WTC11 (cell line): ENCODE measurements around the gene ISM1. TPM values are rescaled to one million over a fixed set of nuclear protein-coding genes. Genes with fewer than 3 reads are reported as not detected.

Experiments
- ATAC-seq: fragments of 200-7000 bp; cut with Tn5 transposase; 2 replicates; pipeline ENCODE4 v1.10.0; 2021; ENCODE audit warnings: mild to moderate bottlenecking, moderate library complexity
- CTCF ChIA-PET: fragments of 300-600 bp; sonication (Branson Sonifier 250); formaldehyde crosslinking; loops from one replicate; lab custom pipeline; 2021; ENCODE audit warnings: antibody characterized with exemption; lab: Charles Lee
- POLR2A ChIA-PET: fragments of 350-600 bp; sonication (Branson Sonifier 250); formaldehyde crosslinking; loops from one replicate; lab custom pipeline; 2021; ENCODE audit warnings: antibody characterized with exemption; lab: Charles Lee
- DNase-seq: peaks from one replicate; pipeline ENCODE4 v3.0.0; 2021; ENCODE audit warnings: low spot score
- H3K27ac Mint-ChIP-seq: 2 replicates; pipeline ENCODE4 v1.8.0; 2021; ENCODE audit warnings: mixed read lengths
- H3K27me3 Mint-ChIP-seq: 2 replicates; pipeline ENCODE4 v1.8.0; 2021; ENCODE audit warnings: low read depth, mild to moderate bottlenecking, moderate library complexity, mixed read lengths
- H3K36me3 Mint-ChIP-seq: 2 replicates; pipeline ENCODE4 v1.8.0; 2021; ENCODE audit warnings: mixed read lengths
- H3K4me1 Mint-ChIP-seq: 2 replicates; pipeline ENCODE4 v1.8.0; 2022; ENCODE audit warnings: mixed read lengths
- H3K4me3 Mint-ChIP-seq: 2 replicates; pipeline ENCODE4 v1.8.0; 2021; ENCODE audit warnings: mild to moderate bottlenecking, moderate library complexity, mixed read lengths
- H3K9me3 Mint-ChIP-seq: 2 replicates; pipeline ENCODE4 v1.8.0; 2021; ENCODE audit warnings: mixed read lengths
- AFF4 ChIP-seq: sonication (generic); formaldehyde crosslinking; IDR thresholded peaks from 2 replicates; pipeline ENCODE4 v1.8.1; 2023; ENCODE audit warnings: mild to moderate bottlenecking, missing genetic modification reagents, borderline replicate concordance
- ATF2 ChIP-seq: sonication (generic); formaldehyde crosslinking; IDR thresholded peaks from 2 replicates; pipeline ENCODE4 v1.8.1; 2022; ENCODE audit warnings: low read depth, missing genetic modification reagents, borderline replicate concordance
- CREM ChIP-seq: sonication (generic); formaldehyde crosslinking; IDR thresholded peaks from 2 replicates; pipeline ENCODE4 v1.8.1; 2022; ENCODE audit warnings: mild to moderate bottlenecking, missing genetic modification reagents, moderate library complexity
- E2F4 ChIP-seq: sonication (generic); formaldehyde crosslinking; IDR thresholded peaks from 2 replicates; pipeline ENCODE4 v1.8.1; 2022; ENCODE audit warnings: low read depth, mild to moderate bottlenecking, moderate library complexity, missing genetic modification reagents, borderline replicate concordance
- E2F5 ChIP-seq: sonication (generic); formaldehyde crosslinking; IDR thresholded peaks from 2 replicates; pipeline ENCODE4 v1.8.1; 2022; ENCODE audit warnings: mild to moderate bottlenecking, moderate library complexity, missing genetic modification reagents
- ESRRA ChIP-seq: sonication (generic); formaldehyde crosslinking; IDR thresholded peaks from 2 replicates; pipeline ENCODE4 v1.8.1; 2022; ENCODE audit warnings: mild to moderate bottlenecking, missing genetic modification reagents, borderline replicate concordance
- GTF2I ChIP-seq: fragments of 250-450 bp; sonication (Bioruptor Pico); conservative IDR thresholded peaks from 2 replicates; pipeline ENCODE4 v1.4.0; 2021; ENCODE audit warnings: mild to moderate bottlenecking
- IRF1 ChIP-seq: sonication (generic); formaldehyde crosslinking; IDR thresholded peaks from 2 replicates; pipeline ENCODE4 v1.8.0; 2023; ENCODE audit warnings: missing genetic modification reagents
- JUN ChIP-seq: sonication (generic); formaldehyde crosslinking; IDR thresholded peaks from 2 replicates; pipeline ENCODE4 v1.8.0; 2023; ENCODE audit warnings: mild to moderate bottlenecking, missing genetic modification reagents
- RORB ChIP-seq: fragments of 250-450 bp; sonication (Bioruptor Pico); IDR thresholded peaks from 2 replicates; pipeline ENCODE4 v1.9.0; 2021; ENCODE audit warnings: mild to moderate bottlenecking
- SMAD3 ChIP-seq: sonication (generic); formaldehyde crosslinking; IDR thresholded peaks from 2 replicates; pipeline ENCODE4 v1.8.0; 2022; ENCODE audit warnings: missing genetic modification reagents, mild to moderate bottlenecking, borderline replicate concordance
- USF2 ChIP-seq: sonication (generic); formaldehyde crosslinking; IDR thresholded peaks from 2 replicates; pipeline ENCODE4 v1.8.1; 2023; ENCODE audit warnings: mild to moderate bottlenecking, missing genetic modification reagents, moderate library complexity
- ZNF232 ChIP-seq: sonication (generic); formaldehyde crosslinking; IDR thresholded peaks from 2 replicates; pipeline ENCODE4 v1.8.0; 2022; ENCODE audit warnings: mild to moderate bottlenecking, missing genetic modification reagents
- ZNF281 ChIP-seq: sonication (generic); formaldehyde crosslinking; IDR thresholded peaks from 2 replicates; pipeline ENCODE4 v1.8.0; 2023; ENCODE audit warnings: mild to moderate bottlenecking, missing genetic modification reagents
- ZNF423 ChIP-seq: fragments of 250-450 bp; sonication (Bioruptor Pico); IDR thresholded peaks from 2 replicates; pipeline ENCODE4 v2.1.2; 2022; ENCODE audit warnings: mild to moderate bottlenecking, moderate library complexity
- total RNA-seq: library from RNA; stranded (reverse); gene quantifications from 3 replicates; pipeline ENCODE4 v1.2.3, GENCODE V29; 2021

ISM1 gene
- total RNA-seq, 1 experiment from 2014 or later = 0.52 TPM

GRCh38 chr20:13205425-13205824, 15.6 kb upstream of the ISM1 start:
- TF ChIP-seq ATF2 (CRISPR knock-in tag) (no peak), E2F4 (CRISPR knock-in tag) (no peak), GTF2I (CRISPR knock-in tag) (no peak), CREM (CRISPR knock-in tag) (no peak), SMAD3 (no peak), AFF4 (CRISPR knock-in tag) (no peak)
- CTCF ChIA-PET = no interaction called here
- POLR2A ChIA-PET = no interaction called here
- ATAC-seq (no peak), DNase-seq (no peak)
- Mint-ChIP-seq H3K4me1 (peaks cover 14% of the 10 kb centered on the region), H3K9me3 (no peaks in the 10 kb centered on the region), H3K4me3 (no peak overlapping the region), H3K36me3 (no peaks in the 10 kb centered on the region), H3K27me3 (peaks cover 8% of the 10 kb centered on the region), H3K27ac (no peak overlapping the region)

GRCh38 chr20:13205848-13206434, 15.1 kb upstream of the ISM1 start:
- H3K9me3 Mint-ChIP-seq = no peaks in the 10 kb centered on the region
- DNase-seq (no peak), ATAC-seq (no peak)
- no peaks in the 10 kb centered on the region for H3K36me3 Mint-ChIP-seq
- H3K4me3 Mint-ChIP-seq = no peak overlapping the region
- H3K4me1 Mint-ChIP-seq = peaks cover 11% of the 10 kb centered on the region
- H3K27ac Mint-ChIP-seq = no peak overlapping the region
- ChIA-PET POLR2A (no interaction called here), CTCF (no interaction called here)
- H3K27me3 Mint-ChIP-seq = peaks cover 8% of the 10 kb centered on the region
- no peak for TF ChIP-seq ESRRA (CRISPR knock-in tag)
- no peak for TF ChIP-seq E2F5 (CRISPR knock-in tag)

- Mint-ChIP-seq H3K36me3 (no peaks in the 10 kb centered on the region), H3K27me3 (peaks cover 8% of the 10 kb centered on the region), H3K4me3 (no peak overlapping the region), H3K4me1 (peaks cover 7% of the 10 kb centered on the region), H3K9me3 (peaks cover 2% of the 10 kb centered on the region), H3K27ac (no peak overlapping the region)
- ChIA-PET POLR2A (no interaction called here), CTCF (no interaction called here)
- DNase-seq = no peak
- no peak for ATAC-seq
- TF ChIP-seq RORB (CRISPR knock-in tag) (no peak), JUN (CRISPR knock-in tag) (no peak), ZNF232 (CRISPR knock-in tag) (no peak), AFF4 (CRISPR knock-in tag) (no peak), USF2 (CRISPR knock-in tag) (no peak), IRF1 (CRISPR knock-in tag) (no peak), ZNF281 (CRISPR knock-in tag) (no peak), ZNF423 (CRISPR knock-in tag) (no peak)
Measured at GRCh38 chr20:13207016-13207415, 14.1 kb upstream of the ISM1 start.
